CD4-positive, alpha-beta T cell treated with Interleukin-12 subunit alpha and Interleukin-12 subunit beta, for 1 hour (primary cell): Measurements from ENCODE around the gene EIF2S3B.
"Not testable (repeated sequence)": the region's sequence is repeated elsewhere in the genome, so short reads cannot be mapped to it uniquely, and the experiment has no call there.

ENCODE experiments used
- DNase-seq: peaks from one replicate; pipeline ENCODE4 v3.0.0-alpha.2; 2020

Gene EIF2S3B

GRCh38 chr12:10505620-10506019 is at the start of gene EIF2S3B:
TSS of gene EIF2S3B (plus strand) at chr12:10505890. CDS start at chr12:10505903, 13 bp downstream.
- no peak for DNase-seq

- DNase-seq: no peak
Measured at GRCh38 chr12:10456856-10457255, 48.8 kb upstream of the EIF2S3B start.

- no peak for DNase-seq
Measured at GRCh38 chr12:10457760-10458159, 47.9 kb upstream of the EIF2S3B start.

GRCh38 chr12:10466311-10466710 is 39.4 kb upstream of the EIF2S3B start:
- DNase-seq: no peak

GRCh38 chr12:10469701-10470100 is 36.0 kb upstream of the EIF2S3B start:
- DNase-seq: no peak

- not testable (repeated sequence) for DNase-seq
Measured at GRCh38 chr12:10472808-10473207, 32.9 kb upstream of the EIF2S3B start.

- peak; percentile 52 for DNase-seq
Measured at GRCh38 chr12:10481901-10482300, 23.8 kb upstream of the EIF2S3B start.

- not testable (repeated sequence) for DNase-seq
Measured at GRCh38 chr12:10487328-10487727, 18.4 kb upstream of the EIF2S3B start.

- no peak for DNase-seq
Measured at GRCh38 chr12:10491766-10492165, 13.9 kb upstream of the EIF2S3B start.

- peak; percentile 58 for DNase-seq
Measured at GRCh38 chr12:10497602-10498001, 8.1 kb upstream of the EIF2S3B start.

- no peak for DNase-seq
Measured at GRCh38 chr12:10498042-10498441, 7.6 kb upstream of the EIF2S3B start.

GRCh38 chr12:10501030-10501429 is 4.7 kb upstream of the EIF2S3B start:
- no peak for DNase-seq

GRCh38 chr12:10503460-10503859 is 2.2 kb upstream of the EIF2S3B start:
- DNase-seq: peak; percentile 18

GRCh38 chr12:10511756-10512355 is 6.2 kb downstream of the EIF2S3B start:
- no peak for DNase-seq

- DNase-seq: no peak
Measured at GRCh38 chr12:10512798-10513197, 7.1 kb downstream of the EIF2S3B start.

GRCh38 chr12:10521555-10521954 is 15.9 kb downstream of the EIF2S3B start:
- no peak for DNase-seq

- no peak for DNase-seq
Measured at GRCh38 chr12:10528174-10528953, 22.7 kb downstream of the EIF2S3B start.

GRCh38 chr12:10529603-10530002 is 23.9 kb downstream of the EIF2S3B start:
- DNase-seq: no peak

GRCh38 chr12:10537721-10538120 is 32.0 kb downstream of the EIF2S3B start:
- DNase-seq: no peak

- DNase-seq: peak; percentile 6
Measured at GRCh38 chr12:10540776-10541205, 35.1 kb downstream of the EIF2S3B start.

GRCh38 chr12:10543499-10543898 is 37.8 kb downstream of the EIF2S3B start:
- DNase-seq: no peak

- no peak for DNase-seq
Measured at GRCh38 chr12:10551375-10551774, 45.7 kb downstream of the EIF2S3B start.

GRCh38 chr12:10553148-10553547 is 47.5 kb downstream of the EIF2S3B start:
- peak; percentile 42 for DNase-seq

GRCh38 chr12:10554228-10554755 is 48.6 kb downstream of the EIF2S3B start:
- peak; percentile 56 for DNase-seq
